Keratinocyte (primary cell): ENCODE measurements around the gene S100A6. TPM values are rescaled to one million over a fixed set of nuclear protein-coding genes. Genes with fewer than 3 reads are reported as not detected.

Experiments used
- DNase-seq: peaks from one replicate; pipeline ENCODE4 v3.0.0-alpha.2; 2011; ENCODE audit warnings: low read depth, missing footprints, low spot score
- FAIRE-seq: peaks from 2 replicates; lab custom pipeline; 2011; peaks lifted over from hg19 to GRCh38; lab: Jason Lieb, UNC
- H2AFZ ChIP-seq: 2 replicates; pipeline ENCODE4 v1.6.0; 2012; ENCODE audit warnings: low read length, control low read depth, inconsistent platforms; ENCODE audit not compliant: control insufficient read depth
- H3K27ac ChIP-seq: 2 replicates; pipeline ENCODE4 v1.5.1; 2011; ENCODE audit warnings: low read length; ENCODE audit not compliant: control insufficient read depth, insufficient read depth
- H3K27me3 ChIP-seq: 3 replicates; pipeline ENCODE4 v1.6.0; 2011; ENCODE audit warnings: low read length; ENCODE audit not compliant: control insufficient read depth, insufficient read depth; ENCODE audit errors: extremely low read depth
- H3K36me3 ChIP-seq, 2 experiments: 2 replicates in 1 of 2; 3 replicates in 1 of 2; pipeline ENCODE4 v1.5.1; 2011; ENCODE audit warnings: low read length in 2 of 2, mild to moderate bottlenecking in 1 of 2; ENCODE audit not compliant: control insufficient read depth in 2 of 2, insufficient read depth in 2 of 2; ENCODE audit errors: extremely low read depth in 1 of 2
- H3K4me1 ChIP-seq: 3 replicates; pipeline ENCODE4 v1.5.1; 2011; ENCODE audit warnings: low read length; ENCODE audit not compliant: control insufficient read depth, insufficient read depth; ENCODE audit errors: extremely low read depth
- H3K4me2 ChIP-seq: 3 replicates; pipeline ENCODE4 v1.6.0; 2011; ENCODE audit warnings: low read depth, low read length; ENCODE audit not compliant: control insufficient read depth, insufficient read depth; ENCODE audit errors: extremely low read depth
- H3K4me3 ChIP-seq, 3 experiments: fragments of 200-600 bp in 1 of 3; sonication (generic) in 1 of 3; 2 replicates in 2 of 3; 3 replicates in 1 of 3; pipeline ENCODE4 v1.5.1; 2011 to 2016; ENCODE audit warnings: low read length in 3 of 3, mild to moderate bottlenecking in 3 of 3, control low read depth in 2 of 3, inconsistent platforms in 1 of 3, low read depth in 1 of 3, mixed read lengths in 1 of 3, mixed run types in 1 of 3, moderate library complexity in 1 of 3; ENCODE audit not compliant: control insufficient read depth in 2 of 3, insufficient read depth in 2 of 3; ENCODE audit errors: extremely low read depth in 1 of 3
- H3K79me2 ChIP-seq: 2 replicates; pipeline ENCODE4 v1.6.0; 2012; ENCODE audit warnings: low read length; ENCODE audit not compliant: control insufficient read depth, insufficient read depth
- H3K9ac ChIP-seq: 3 replicates; pipeline ENCODE4 v1.6.0; 2011; ENCODE audit warnings: low read length; ENCODE audit not compliant: control insufficient read depth, insufficient read depth; ENCODE audit errors: extremely low read depth
- H3K9me1 ChIP-seq: 3 replicates; pipeline ENCODE4 v1.6.0; 2011; ENCODE audit warnings: low read length; ENCODE audit not compliant: control insufficient read depth, insufficient read depth; ENCODE audit errors: extremely low read depth
- H3K9me3 ChIP-seq: 2 replicates; pipeline ENCODE4 v1.5.1; 2012; ENCODE audit warnings: low read depth, low read length; ENCODE audit not compliant: control insufficient read depth
- H4K20me1 ChIP-seq: 3 replicates; pipeline ENCODE4 v1.6.0; 2011; ENCODE audit warnings: low read length; ENCODE audit not compliant: control insufficient read depth, insufficient read depth; ENCODE audit errors: extremely low read depth
- CTCF ChIP-seq, 3 experiments: IDR thresholded peaks in 1 of 3; conservative IDR thresholded peaks in 1 of 3; optimal IDR thresholded peaks in 1 of 3; 2 replicates in 2 of 3; 3 replicates in 1 of 3; pipeline versions ENCODE3 to v1.5.1; 2011; ENCODE audit warnings: low read length in 3 of 3, mild to moderate bottlenecking in 3 of 3, moderate library complexity in 2 of 3, control low read depth in 1 of 3, inconsistent platforms in 1 of 3; ENCODE audit not compliant: insufficient read depth in 2 of 3; ENCODE audit errors: extremely low read depth in 1 of 3
- EZH2 ChIP-seq: IDR thresholded peaks from one replicate; pipeline ENCODE4 v1.6.1; 2012; ENCODE audit warnings: inconsistent platforms, mild to moderate bottlenecking, low read length, moderate library complexity
- dilution Hi-C: fragments of 300-500 bp; cut with MboI; formaldehyde crosslinking; loops from one replicate; pipeline ENCODE4 v1.7.0; 2020; ENCODE audit warnings: low sequenced_read_pairs; ENCODE audit not compliant: extremely low pct_ligation_motif_present
- polyA plus RNA-seq, 5 experiments: library from polyadenylated mRNA; depleted of rRNA in 3 of 5; stranded (reverse) in 3 of 5; stranded (forward) in 1 of 5; unstranded in 1 of 5; fragments of >200 nt; gene quantifications; 1 replicate in 1 of 5; 2 replicates in 3 of 5; 3 replicates in 1 of 5; pipeline versions ENCODE4 v1.2.1 to v1.2.3, GENCODE V29; 2011 to 2012; ENCODE audit warnings: missing spikeins in 2 of 5, low read depth in 1 of 5, low replicate concordance in 1 of 5

The S100A6 gene
- polyA plus RNA-seq, 1 donor (not counting 4 experiments of a cell fraction or from before 2014, with no cell fraction given): 2,598 TPM

- H3K79me2 ChIP-seq: no peaks in the 10 kb centered on the region
- no peak overlapping the region for H2AFZ ChIP-seq
- no peak overlapping the region for H3K9ac ChIP-seq
- no peaks in the 10 kb centered on the region for H3K36me3 ChIP-seq
- no peak for DNase-seq
- H3K9me1 ChIP-seq: no peaks in the 10 kb centered on the region
- H4K20me1 ChIP-seq: no peaks in the 10 kb centered on the region
- H3K4me2 ChIP-seq: no peak overlapping the region
- TF ChIP-seq CTCF (optimal IDR thresholded peaks at IDR 0.05 in 1 of 3, IDR thresholded peaks at IDR 0.05 in 1 of 3, conservative IDR thresholded peaks at IDR 0.05 in 1 of 3; ENCODE audit: extremely low read depth in 1 of 3, insufficient read depth in 2 of 3, low read length in 3 of 3) (no peak), EZH2 (no peak)
- no peaks in the 10 kb centered on the region for H3K27me3 ChIP-seq
- no peak overlapping the region for H3K4me3 ChIP-seq
- no peaks in the 10 kb centered on the region for H3K9me3 ChIP-seq
- dilution Hi-C loops: no loop called here
- no peak for FAIRE-seq
- H3K4me1 ChIP-seq: peaks cover 22% of the 10 kb centered on the region
- no peak overlapping the region for H3K27ac ChIP-seq
These were observed 43.1 kb upstream of the S100A6 start for GRCh38 chr1:153578936-153579335.

DNA sequence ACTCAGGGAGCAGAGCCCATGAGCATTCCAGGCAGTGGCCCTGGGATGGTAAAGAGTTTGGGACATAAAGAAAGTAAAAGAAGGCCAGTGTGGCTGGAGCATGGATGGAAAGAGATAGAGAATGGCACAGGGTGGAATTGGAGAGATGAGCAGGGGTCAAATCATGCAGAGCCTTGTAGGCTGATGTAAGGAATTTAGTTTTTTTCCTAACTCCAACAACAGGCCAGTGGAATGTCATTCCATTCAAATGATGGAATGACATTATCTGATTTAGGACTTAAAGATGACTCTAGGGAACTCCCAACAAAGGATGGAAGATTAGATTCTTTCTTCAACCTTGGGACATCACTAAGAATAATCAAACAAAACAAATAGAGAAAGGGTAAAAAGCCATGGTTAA lies 42.7 kb upstream of the S100A6 start:
- dilution Hi-C loops: no loop called here

More for the DNA sequence above, 42.7 kb upstream of the S100A6 start:
- Histone ChIP-seq H3K4me1 (peaks cover 24% of the 10 kb centered on the region), H3K4me2 (peak overlapping the region; percentile 71), H3K79me2 (no peaks in the 10 kb centered on the region), H3K9me1 (no peaks in the 10 kb centered on the region), H4K20me1 (no peaks in the 10 kb centered on the region), H3K9me3 (no peaks in the 10 kb centered on the region), H3K9ac (no peak overlapping the region), H3K27me3 (no peaks in the 10 kb centered on the region), H2AFZ (no peak overlapping the region), H3K36me3 (no peaks in the 10 kb centered on the region), H3K4me3 (no peak overlapping the region), H3K27ac (no peak overlapping the region)
- FAIRE-seq (peak; percentile 23), DNase-seq (no peak)
- TF ChIP-seq EZH2 (no peak), CTCF (optimal IDR thresholded peaks at IDR 0.05 in 1 of 3, IDR thresholded peaks at IDR 0.05 in 1 of 3, conservative IDR thresholded peaks at IDR 0.05 in 1 of 3; ENCODE audit: extremely low read depth in 1 of 3, insufficient read depth in 2 of 3, low read length in 3 of 3) (no peak)
